H1 (cell line): ENCODE results near the gene CEP152. TPM values are rescaled to one million over a fixed set of nuclear protein-coding genes. Genes with fewer than 3 reads are reported as not detected.

Experiments
- polyA plus RNA-seq, 7 experiments: library from polyadenylated mRNA; depleted of rRNA in 3 of 7; stranded (reverse) in 5 of 7; unstranded in 2 of 7; fragments of >200 nt in 5 of 7; fragments of 200-250 nt in 2 of 7; gene quantifications; 1 replicate in 5 of 7; 2 replicates in 1 of 7; 4 replicates in 1 of 7; pipeline versions ENCODE4 v1.2.1 to v1.2.3, GENCODE V29; 2011 to 2013; ENCODE audit warnings: missing spikeins in 2 of 7, mixed read lengths in 2 of 7
- total RNA-seq: library from RNA; stranded (reverse); fragmentation: NEBNext Ultra II Directional; extraction: Animal tissue kit (Norgen Biotek cat#: 25700); gene quantifications from 2 replicates; pipeline ENCODE4 v1.2.1, GENCODE V29; 2021
- TF ChIP-seq, protein P1 (sequence below): fragments of 300-600 bp; sonication (generic); IDR thresholded peaks from 2 replicates; pipeline ENCODE4 v1.7.1; 2012; ENCODE audit warnings: low read length, moderate library complexity, mild to moderate bottlenecking, inconsistent platforms; ENCODE audit not compliant: insufficient replicate concordance

Gene CEP152
- total and polyA plus RNA-seq, 2 of the 8 experiments (the other 6 are each of a cell fraction or from before 2014, with no cell fraction given) = 1.4 to 16.2 TPM

GRCh38 chr15:48782911-48783310 lies 28.0 kb downstream of the CEP152 start (continued):
- TF ChIP-seq, protein P1, sequence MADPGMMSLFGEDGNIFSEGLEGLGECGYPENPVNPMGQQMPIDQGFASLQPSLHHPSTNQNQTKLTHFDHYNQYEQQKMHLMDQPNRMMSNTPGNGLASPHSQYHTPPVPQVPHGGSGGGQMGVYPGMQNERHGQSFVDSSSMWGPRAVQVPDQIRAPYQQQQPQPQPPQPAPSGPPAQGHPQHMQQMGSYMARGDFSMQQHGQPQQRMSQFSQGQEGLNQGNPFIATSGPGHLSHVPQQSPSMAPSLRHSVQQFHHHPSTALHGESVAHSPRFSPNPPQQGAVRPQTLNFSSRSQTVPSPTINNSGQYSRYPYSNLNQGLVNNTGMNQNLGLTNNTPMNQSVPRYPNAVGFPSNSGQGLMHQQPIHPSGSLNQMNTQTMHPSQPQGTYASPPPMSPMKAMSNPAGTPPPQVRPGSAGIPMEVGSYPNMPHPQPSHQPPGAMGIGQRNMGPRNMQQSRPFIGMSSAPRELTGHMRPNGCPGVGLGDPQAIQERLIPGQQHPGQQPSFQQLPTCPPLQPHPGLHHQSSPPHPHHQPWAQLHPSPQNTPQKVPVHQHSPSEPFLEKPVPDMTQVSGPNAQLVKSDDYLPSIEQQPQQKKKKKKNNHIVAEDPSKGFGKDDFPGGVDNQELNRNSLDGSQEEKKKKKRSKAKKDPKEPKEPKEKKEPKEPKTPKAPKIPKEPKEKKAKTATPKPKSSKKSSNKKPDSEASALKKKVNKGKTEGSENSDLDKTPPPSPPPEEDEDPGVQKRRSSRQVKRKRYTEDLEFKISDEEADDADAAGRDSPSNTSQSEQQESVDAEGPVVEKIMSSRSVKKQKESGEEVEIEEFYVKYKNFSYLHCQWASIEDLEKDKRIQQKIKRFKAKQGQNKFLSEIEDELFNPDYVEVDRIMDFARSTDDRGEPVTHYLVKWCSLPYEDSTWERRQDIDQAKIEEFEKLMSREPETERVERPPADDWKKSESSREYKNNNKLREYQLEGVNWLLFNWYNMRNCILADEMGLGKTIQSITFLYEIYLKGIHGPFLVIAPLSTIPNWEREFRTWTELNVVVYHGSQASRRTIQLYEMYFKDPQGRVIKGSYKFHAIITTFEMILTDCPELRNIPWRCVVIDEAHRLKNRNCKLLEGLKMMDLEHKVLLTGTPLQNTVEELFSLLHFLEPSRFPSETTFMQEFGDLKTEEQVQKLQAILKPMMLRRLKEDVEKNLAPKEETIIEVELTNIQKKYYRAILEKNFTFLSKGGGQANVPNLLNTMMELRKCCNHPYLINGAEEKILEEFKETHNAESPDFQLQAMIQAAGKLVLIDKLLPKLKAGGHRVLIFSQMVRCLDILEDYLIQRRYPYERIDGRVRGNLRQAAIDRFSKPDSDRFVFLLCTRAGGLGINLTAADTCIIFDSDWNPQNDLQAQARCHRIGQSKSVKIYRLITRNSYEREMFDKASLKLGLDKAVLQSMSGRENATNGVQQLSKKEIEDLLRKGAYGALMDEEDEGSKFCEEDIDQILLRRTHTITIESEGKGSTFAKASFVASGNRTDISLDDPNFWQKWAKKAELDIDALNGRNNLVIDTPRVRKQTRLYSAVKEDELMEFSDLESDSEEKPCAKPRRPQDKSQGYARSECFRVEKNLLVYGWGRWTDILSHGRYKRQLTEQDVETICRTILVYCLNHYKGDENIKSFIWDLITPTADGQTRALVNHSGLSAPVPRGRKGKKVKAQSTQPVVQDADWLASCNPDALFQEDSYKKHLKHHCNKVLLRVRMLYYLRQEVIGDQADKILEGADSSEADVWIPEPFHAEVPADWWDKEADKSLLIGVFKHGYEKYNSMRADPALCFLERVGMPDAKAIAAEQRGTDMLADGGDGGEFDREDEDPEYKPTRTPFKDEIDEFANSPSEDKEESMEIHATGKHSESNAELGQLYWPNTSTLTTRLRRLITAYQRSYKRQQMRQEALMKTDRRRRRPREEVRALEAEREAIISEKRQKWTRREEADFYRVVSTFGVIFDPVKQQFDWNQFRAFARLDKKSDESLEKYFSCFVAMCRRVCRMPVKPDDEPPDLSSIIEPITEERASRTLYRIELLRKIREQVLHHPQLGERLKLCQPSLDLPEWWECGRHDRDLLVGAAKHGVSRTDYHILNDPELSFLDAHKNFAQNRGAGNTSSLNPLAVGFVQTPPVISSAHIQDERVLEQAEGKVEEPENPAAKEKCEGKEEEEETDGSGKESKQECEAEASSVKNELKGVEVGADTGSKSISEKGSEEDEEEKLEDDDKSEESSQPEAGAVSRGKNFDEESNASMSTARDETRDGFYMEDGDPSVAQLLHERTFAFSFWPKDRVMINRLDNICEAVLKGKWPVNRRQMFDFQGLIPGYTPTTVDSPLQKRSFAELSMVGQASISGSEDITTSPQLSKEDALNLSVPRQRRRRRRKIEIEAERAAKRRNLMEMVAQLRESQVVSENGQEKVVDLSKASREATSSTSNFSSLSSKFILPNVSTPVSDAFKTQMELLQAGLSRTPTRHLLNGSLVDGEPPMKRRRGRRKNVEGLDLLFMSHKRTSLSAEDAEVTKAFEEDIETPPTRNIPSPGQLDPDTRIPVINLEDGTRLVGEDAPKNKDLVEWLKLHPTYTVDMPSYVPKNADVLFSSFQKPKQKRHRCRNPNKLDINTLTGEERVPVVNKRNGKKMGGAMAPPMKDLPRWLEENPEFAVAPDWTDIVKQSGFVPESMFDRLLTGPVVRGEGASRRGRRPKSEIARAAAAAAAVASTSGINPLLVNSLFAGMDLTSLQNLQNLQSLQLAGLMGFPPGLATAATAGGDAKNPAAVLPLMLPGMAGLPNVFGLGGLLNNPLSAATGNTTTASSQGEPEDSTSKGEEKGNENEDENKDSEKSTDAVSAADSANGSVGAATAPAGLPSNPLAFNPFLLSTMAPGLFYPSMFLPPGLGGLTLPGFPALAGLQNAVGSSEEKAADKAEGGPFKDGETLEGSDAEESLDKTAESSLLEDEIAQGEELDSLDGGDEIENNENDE = no peak
